Mesenchymal stem cell (in vitro differentiated cells and primary cell): ENCODE data around the gene HDAC11.

Experiments used
- DNase-seq: peaks from one replicate; pipeline ENCODE4 v3.0.0-alpha.2; 2013
- H2AFZ ChIP-seq: one replicate; pipeline ENCODE4 v1.6.1; 2013; ENCODE audit warnings: low read depth, mild to moderate bottlenecking, control low read depth, inconsistent platforms, low read length, moderate library complexity
- H2AK5ac ChIP-seq: 2 replicates; pipeline ENCODE4 v1.6.1; 2013; ENCODE audit warnings: low read length, moderate library complexity, mild to moderate bottlenecking, inconsistent platforms; ENCODE audit not compliant: severe bottlenecking
- H2BK120ac ChIP-seq: one replicate; pipeline ENCODE4 v1.6.1; 2013; ENCODE audit warnings: low read depth, mild to moderate bottlenecking, inconsistent platforms, low read length, moderate library complexity
- H2BK12ac ChIP-seq, 2 experiments: one replicate each; pipeline ENCODE4 v1.6.1; 2013; ENCODE audit warnings: inconsistent platforms in 2 of 2, low read length in 2 of 2, mild to moderate bottlenecking in 2 of 2, moderate library complexity in 2 of 2, control low read depth in 1 of 2
- H2BK15ac ChIP-seq: one replicate; pipeline ENCODE4 v1.6.1; 2013; ENCODE audit warnings: mild to moderate bottlenecking, low read depth, inconsistent platforms; ENCODE audit not compliant: poor library complexity, severe bottlenecking
- H2BK5ac ChIP-seq: 2 replicates; pipeline ENCODE4 v1.6.1; 2013; ENCODE audit warnings: low read depth, mild to moderate bottlenecking, low read length, control low read depth, inconsistent platforms; ENCODE audit not compliant: poor library complexity, severe bottlenecking
- H3K14ac ChIP-seq, 2 experiments: one replicate each; pipeline ENCODE4 v1.6.1; 2013; ENCODE audit warnings: inconsistent platforms in 2 of 2, low read length in 2 of 2, control low read depth in 1 of 2, mild to moderate bottlenecking in 1 of 2, moderate library complexity in 1 of 2
- H3K18ac ChIP-seq, 2 experiments: one replicate each; pipeline ENCODE4 v1.6.1; 2013; ENCODE audit warnings: inconsistent platforms in 2 of 2, low read length in 2 of 2, control low read depth in 1 of 2, low read depth in 1 of 2, mild to moderate bottlenecking in 1 of 2
- H3K23ac ChIP-seq, 2 experiments: one replicate each; pipeline ENCODE4 v1.6.1; 2013; ENCODE audit warnings: inconsistent platforms in 2 of 2, low read length in 2 of 2, mild to moderate bottlenecking in 2 of 2, moderate library complexity in 2 of 2, control low read depth in 1 of 2
- H3K27ac ChIP-seq: 2 replicates; pipeline ENCODE4 v1.5.1; 2013; ENCODE audit warnings: mild to moderate bottlenecking, moderate library complexity, low read length, control low read depth, inconsistent platforms; ENCODE audit not compliant: poor library complexity, severe bottlenecking
- H3K27me3 ChIP-seq, 2 experiments: 2 replicates each; pipeline versions ENCODE4 v1.6.1 to v1.7.0; 2013; ENCODE audit warnings: low read length in 2 of 2, mild to moderate bottlenecking in 2 of 2, moderate library complexity in 2 of 2, control low read depth in 1 of 2, inconsistent platforms in 1 of 2; ENCODE audit not compliant: control insufficient read depth in 1 of 2, insufficient read depth in 1 of 2
- H3K36me3 ChIP-seq, 2 experiments: 2 replicates each; pipeline versions ENCODE4 v1.6.1 to v1.7.0; 2013; ENCODE audit warnings: low read length in 2 of 2, control low read depth in 1 of 2, inconsistent platforms in 1 of 2, low read depth in 1 of 2, mild to moderate bottlenecking in 1 of 2; ENCODE audit not compliant: insufficient read depth in 2 of 2, control insufficient read depth in 1 of 2
- H3K4ac ChIP-seq, 2 experiments: one replicate each; pipeline ENCODE4 v1.6.1; 2013; ENCODE audit warnings: inconsistent platforms in 2 of 2, low read length in 2 of 2, mild to moderate bottlenecking in 2 of 2, moderate library complexity in 2 of 2, control low read depth in 1 of 2, low read depth in 1 of 2
- H3K4me1 ChIP-seq: 2 replicates; pipeline ENCODE4 v1.6.1; 2013; ENCODE audit warnings: low read depth, low read length, control low read depth; ENCODE audit not compliant: control insufficient read depth, insufficient read depth
- H3K4me2 ChIP-seq: 2 replicates; pipeline ENCODE4 v1.6.1; 2013; ENCODE audit warnings: low read length, mild to moderate bottlenecking, inconsistent platforms; ENCODE audit not compliant: poor library complexity, severe bottlenecking
- H3K4me3 ChIP-seq, 2 experiments: 2 replicates each; pipeline versions ENCODE4 v1.5.1 to v1.7.0; 2013; ENCODE audit warnings: low read length in 2 of 2, mild to moderate bottlenecking in 2 of 2, control low read depth in 1 of 2, low read depth in 1 of 2; ENCODE audit not compliant: insufficient read depth in 1 of 2
- H3K79me1 ChIP-seq: replicated peaks from 2 replicates; pipeline ENCODE4 v1.6.1; 2013; ENCODE audit warnings: mild to moderate bottlenecking, control low read depth, low read length, inconsistent platforms; ENCODE audit not compliant: poor library complexity, severe bottlenecking
- H3K9ac ChIP-seq: 2 replicates; pipeline ENCODE4 v1.7.0; 2013; ENCODE audit warnings: mild to moderate bottlenecking, low read length, moderate library complexity
- H3K9me3 ChIP-seq: 2 replicates; pipeline ENCODE4 v1.7.0; 2013; ENCODE audit warnings: mild to moderate bottlenecking, low read length; ENCODE audit not compliant: control insufficient read depth
- H4K8ac ChIP-seq: one replicate; pipeline ENCODE4 v1.6.1; 2013; ENCODE audit warnings: inconsistent platforms, mild to moderate bottlenecking, low read length, moderate library complexity
- H4K91ac ChIP-seq: one replicate; pipeline ENCODE4 v1.6.1; 2013; ENCODE audit warnings: mild to moderate bottlenecking, low read length, inconsistent platforms
- WGBS: methylation state at CpG from one replicate; pipeline ENCODE4 v1.1.7; 2013; ENCODE audit warnings: mixed read lengths; 5-methylcytosine and 5-hydroxymethylcytosine counted together

Gene HDAC11

GRCh38 chr3:13472286-13472685 lies 7.8 kb upstream of the HDAC11 start:
- H4K8ac ChIP-seq = no peak overlapping the region
- no peak overlapping the region for H3K9ac ChIP-seq
- 91% methylated on average over 2 of the region's 4 CpGs for WGBS
- H3K79me1 ChIP-seq = no peaks in the 10 kb centered on the region
- H3K4me1 ChIP-seq = no peaks in the 10 kb centered on the region
- no peak overlapping the region for H2BK5ac ChIP-seq
- no peaks in the 10 kb centered on the region for H3K36me3 ChIP-seq
- H2BK15ac ChIP-seq = no peak overlapping the region
- no peak overlapping the region for H2AFZ ChIP-seq
- H3K14ac ChIP-seq = no peak overlapping the region
- no peak overlapping the region for H2BK12ac ChIP-seq
- no peak for DNase-seq
- H3K4me3 ChIP-seq = no peak overlapping the region
- no peak overlapping the region for H4K91ac ChIP-seq
- H3K4me2 ChIP-seq = no peak overlapping the region
- H2AK5ac ChIP-seq = no peak overlapping the region
- H3K27ac ChIP-seq = no peak overlapping the region
- H3K27me3 ChIP-seq = peaks cover 12 to 39% of the 10 kb centered on the region in 2 experiments
- no peaks in the 10 kb centered on the region for H3K9me3 ChIP-seq
- H2BK120ac ChIP-seq = no peak overlapping the region
- H3K4ac ChIP-seq = no peak overlapping the region
- no peak overlapping the region for H3K23ac ChIP-seq
- no peak overlapping the region for H3K18ac ChIP-seq

GRCh38 chr3:13473020-13473419 lies 7.1 kb upstream of the HDAC11 start:
- no peaks in the 10 kb centered on the region for H3K79me1 ChIP-seq
- 88% methylated on average over 3 of the region's 3 CpGs for WGBS
- no peak overlapping the region for H3K14ac ChIP-seq
- no peaks in the 10 kb centered on the region for H3K4me1 ChIP-seq
- H3K4ac ChIP-seq = no peak overlapping the region
- no peak overlapping the region for H2BK12ac ChIP-seq
- no peaks in the 10 kb centered on the region for H3K9me3 ChIP-seq
- H3K4me3 ChIP-seq = no peak overlapping the region
- no peak overlapping the region for H4K91ac ChIP-seq
- no peak overlapping the region for H3K23ac ChIP-seq
- H3K27me3 ChIP-seq = peaks cover 12 to 39% of the 10 kb centered on the region in 2 experiments
- H4K8ac ChIP-seq = no peak overlapping the region
- H2AK5ac ChIP-seq = no peak overlapping the region
- DNase-seq = no peak
- no peak overlapping the region for H3K9ac ChIP-seq
- no peaks in the 10 kb centered on the region for H3K36me3 ChIP-seq
- no peak overlapping the region for H3K4me2 ChIP-seq
- H2AFZ ChIP-seq = no peak overlapping the region
- no peak overlapping the region for H2BK120ac ChIP-seq
- no peak overlapping the region for H2BK5ac ChIP-seq
- no peak overlapping the region for H2BK15ac ChIP-seq
- H3K18ac ChIP-seq = no peak overlapping the region
- H3K27ac ChIP-seq = no peak overlapping the region

- Histone ChIP-seq H3K14ac (no peak overlapping the region), H3K27ac (no peak overlapping the region), H3K79me1 (no peaks in the 10 kb centered on the region), H2BK12ac (no peak overlapping the region), H4K91ac (no peak overlapping the region), H2BK120ac (no peak overlapping the region), H2BK5ac (no peak overlapping the region), H3K9me3 (no peaks in the 10 kb centered on the region), H3K9ac (no peak overlapping the region), H2AFZ (no peak overlapping the region), H3K18ac (no peak overlapping the region), H3K27me3 (peaks cover 12 to 39% of the 10 kb centered on the region in 2 experiments), H3K4me2 (no peak overlapping the region), H3K4ac (no peak overlapping the region), H3K36me3 (no peaks in the 10 kb centered on the region), H2BK15ac (no peak overlapping the region), H4K8ac (no peak overlapping the region), H3K4me3 (no peak overlapping the region), H2AK5ac (no peak overlapping the region), H3K4me1 (no peaks in the 10 kb centered on the region), H3K23ac (no peak overlapping the region)
- WGBS = 89% methylated on average over 12 of the region's 12 CpGs
- DNase-seq = no peak
These were observed 6.1 kb upstream of the HDAC11 start for GRCh38 chr3:13474021-13474420.

- 95% methylated on average over 10 of the region's 10 CpGs for WGBS
- Histone ChIP-seq H3K4me3 (no peak overlapping the region), H3K36me3 (no peaks in the 10 kb centered on the region), H3K9me3 (no peaks in the 10 kb centered on the region), H2BK15ac (no peak overlapping the region), H3K14ac (no peak overlapping the region), H4K8ac (no peak overlapping the region), H2AFZ (no peak overlapping the region), H3K18ac (no peak overlapping the region), H3K4ac (no peak overlapping the region), H3K23ac (no peak overlapping the region), H3K27me3 (peaks cover 12 to 39% of the 10 kb centered on the region in 2 experiments), H4K91ac (no peak overlapping the region), H3K79me1 (no peaks in the 10 kb centered on the region), H2BK12ac (no peak overlapping the region), H3K9ac (no peak overlapping the region), H3K4me2 (no peak overlapping the region), H3K4me1 (peaks cover 4% of the 10 kb centered on the region), H2BK5ac (no peak overlapping the region), H2AK5ac (no peak overlapping the region), H2BK120ac (no peak overlapping the region), H3K27ac (no peak overlapping the region)
- no peak for DNase-seq
These were observed 5.3 kb upstream of the HDAC11 start for GRCh38 chr3:13474776-13475303.
